Measurements from ENCODE around the gene CACFD1.

CACFD1 gene

GRCh38 chr9:133467101-133467500, 7.3 kb downstream of the CACFD1 start:
- TF ChIP-seq POLR2A (IDR thresholded peaks at IDR 0.05; ENCODE audit: extremely low read depth, insufficient read length) (no peak), CTCF (IDR thresholded peaks at IDR 0.05; ENCODE audit: low read depth, low read length) (no peak), MYC (IDR thresholded peaks at IDR 0.05; ENCODE audit: low read depth, low read length) (no peak), MAX (IDR thresholded peaks at IDR 0.05; ENCODE audit: low read depth, low read length) (no peak)
- no peak for DNase-seq (ENCODE audit: low read depth)
- no peak overlapping the region for H3K4me3 ChIP-seq (ENCODE audit: low read depth, low read length)

GRCh38 chr9:133468374-133468773, 8.6 kb downstream of the CACFD1 start:
- H3K4me3 ChIP-seq (ENCODE audit: low read depth, low read length) = no peak overlapping the region
- no peak for DNase-seq (ENCODE audit: low read depth)
- TF ChIP-seq POLR2A (IDR thresholded peaks at IDR 0.05; ENCODE audit: extremely low read depth, insufficient read length) (no peak), MAX (IDR thresholded peaks at IDR 0.05; ENCODE audit: low read depth, low read length) (no peak), MYC (IDR thresholded peaks at IDR 0.05; ENCODE audit: low read depth, low read length) (no peak), CTCF (IDR thresholded peaks at IDR 0.05; ENCODE audit: low read depth, low read length) (no peak)

GRCh38 chr9:133468777-133469421, 9.1 kb downstream of the CACFD1 start:
- TF ChIP-seq CTCF (IDR thresholded peaks at IDR 0.05; ENCODE audit: low read depth, low read length) = no peak
- no peak for TF ChIP-seq POLR2A (IDR thresholded peaks at IDR 0.05; ENCODE audit: extremely low read depth, insufficient read length)
- no peak for TF ChIP-seq MAX (IDR thresholded peaks at IDR 0.05; ENCODE audit: low read depth, low read length)
- no peak for TF ChIP-seq MYC (IDR thresholded peaks at IDR 0.05; ENCODE audit: low read depth, low read length)
- H3K4me3 ChIP-seq (ENCODE audit: low read depth, low read length) = no peak overlapping the region
- DNase-seq (ENCODE audit: low read depth) = no peak

- no peak overlapping the region for H3K4me3 ChIP-seq (ENCODE audit: low read depth, low read length)
- TF ChIP-seq POLR2A (IDR thresholded peaks at IDR 0.05; ENCODE audit: extremely low read depth, insufficient read length) = no peak
- TF ChIP-seq CTCF (IDR thresholded peaks at IDR 0.05; ENCODE audit: low read depth, low read length) = no peak
- TF ChIP-seq MYC (IDR thresholded peaks at IDR 0.05; ENCODE audit: low read depth, low read length) = no peak
- no peak for TF ChIP-seq MAX (IDR thresholded peaks at IDR 0.05; ENCODE audit: low read depth, low read length)
- DNase-seq (ENCODE audit: low read depth) = peak; percentile 40
Observed at GRCh38 chr9:133470427-133470924, 10.7 kb downstream of the CACFD1 start.

GRCh38 chr9:133470988-133471387, 11.2 kb downstream of the CACFD1 start:
- TF ChIP-seq POLR2A (IDR thresholded peaks at IDR 0.05; ENCODE audit: extremely low read depth, insufficient read length) = no peak
- no peak for TF ChIP-seq CTCF (IDR thresholded peaks at IDR 0.05; ENCODE audit: low read depth, low read length)
- TF ChIP-seq MAX (IDR thresholded peaks at IDR 0.05; ENCODE audit: low read depth, low read length) = no peak
- TF ChIP-seq MYC (IDR thresholded peaks at IDR 0.05; ENCODE audit: low read depth, low read length) = no peak

More at GRCh38 chr9:133470988-133471387, 11.2 kb downstream of the CACFD1 start:
- no peak for DNase-seq (ENCODE audit: low read depth)
- H3K4me3 ChIP-seq (ENCODE audit: low read depth, low read length) = no peak overlapping the region
